Nucleus accumbens (tissue), 56 donors: Measurements from ENCODE around the gene TAOK3.
"Not testable (repeated sequence)": the region's sequence is repeated elsewhere in the genome, so short reads cannot be mapped to it uniquely, and the experiment has no call there.

Experiments
- DNase-seq, 56 donors: peaks; one replicate each; lab custom pipeline; 2025; lab: John Stamatoyannopoulos, UW

TAOK3 gene

DNA sequence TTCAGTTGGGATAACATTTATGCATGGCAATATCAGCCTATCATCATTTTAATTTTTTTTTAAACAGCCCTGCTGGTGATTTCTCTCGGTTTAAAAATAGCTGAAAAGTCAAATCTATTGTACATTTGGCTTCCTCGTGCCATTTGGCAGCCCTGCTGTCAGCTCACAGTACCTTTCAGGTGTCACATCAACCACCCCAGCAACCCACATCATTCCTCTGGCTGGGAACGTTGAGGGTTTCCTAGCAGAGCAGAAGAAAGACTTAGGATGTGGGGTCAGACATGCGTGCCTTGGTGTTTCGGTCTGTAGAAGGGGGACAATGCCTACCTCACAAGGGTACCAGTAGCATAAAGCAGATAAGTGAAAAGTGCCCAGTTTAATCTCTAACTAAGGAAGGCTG, 221.0 kb downstream of the TAOK3 start:
- peak in 10 of 56 donors; percentile 5 to 46 (median 25) for DNase-seq

DNA sequence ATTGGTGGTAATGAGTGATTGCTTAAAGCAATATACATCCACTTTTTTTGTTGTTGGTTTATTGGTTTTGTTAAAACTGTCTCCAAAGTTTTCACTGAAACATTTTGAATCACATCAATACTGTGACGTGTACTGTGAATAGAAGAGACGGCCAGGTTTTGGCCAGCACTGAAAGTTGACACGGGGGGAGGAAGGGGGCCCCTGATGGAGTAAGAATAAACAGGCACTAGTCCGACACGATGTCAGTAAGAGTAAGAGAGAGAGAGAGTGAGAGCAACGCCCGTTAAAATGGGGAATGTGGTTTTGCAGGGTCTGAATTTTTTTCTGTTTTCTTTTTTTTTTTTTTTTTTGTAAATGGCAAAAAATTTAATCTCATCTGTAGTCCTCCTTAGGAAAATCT, 222.1 kb downstream of the TAOK3 start:
- DNase-seq: peak in 5 of 56 donors; percentile 4 to 21 (median 8)

DNA sequence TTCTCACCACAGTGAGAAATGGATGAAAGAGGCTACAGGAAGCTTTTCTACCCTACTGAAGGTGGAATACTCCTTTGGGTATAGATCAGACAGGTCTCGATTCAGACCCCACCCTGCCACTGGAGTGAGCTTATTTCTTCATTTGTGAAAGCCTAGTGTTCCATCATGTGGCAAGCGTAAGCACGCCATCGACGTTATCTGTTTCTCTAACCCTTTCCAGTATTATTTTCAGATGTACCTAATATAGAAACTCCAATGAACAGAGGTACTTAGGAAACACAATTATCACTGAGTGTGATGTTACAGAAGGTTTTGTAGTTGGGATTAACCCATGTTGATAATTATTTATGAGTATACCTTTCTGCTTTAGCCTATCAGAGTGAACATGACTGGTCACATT, 224.4 kb downstream of the TAOK3 start:
- DNase-seq: no peak

DNA sequence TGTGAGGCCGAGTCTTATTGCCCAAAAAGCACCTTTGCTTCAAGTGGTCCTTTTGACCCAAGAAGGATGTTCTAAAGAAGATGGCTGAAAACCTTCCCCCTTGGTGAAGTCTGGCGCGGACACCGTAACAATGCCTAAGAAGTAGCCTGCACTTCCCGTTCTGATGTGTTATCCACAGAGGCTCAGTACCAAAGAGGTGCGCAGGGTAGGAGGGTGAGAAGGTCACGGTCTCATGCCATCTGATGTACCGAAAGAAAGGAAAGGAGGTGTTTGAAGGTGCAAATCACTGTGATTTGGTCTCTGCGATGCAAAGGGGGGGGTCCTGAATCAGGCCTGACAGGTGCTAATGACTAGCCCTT, 226.9 kb downstream of the TAOK3 start:
- no peak for DNase-seq

DNA sequence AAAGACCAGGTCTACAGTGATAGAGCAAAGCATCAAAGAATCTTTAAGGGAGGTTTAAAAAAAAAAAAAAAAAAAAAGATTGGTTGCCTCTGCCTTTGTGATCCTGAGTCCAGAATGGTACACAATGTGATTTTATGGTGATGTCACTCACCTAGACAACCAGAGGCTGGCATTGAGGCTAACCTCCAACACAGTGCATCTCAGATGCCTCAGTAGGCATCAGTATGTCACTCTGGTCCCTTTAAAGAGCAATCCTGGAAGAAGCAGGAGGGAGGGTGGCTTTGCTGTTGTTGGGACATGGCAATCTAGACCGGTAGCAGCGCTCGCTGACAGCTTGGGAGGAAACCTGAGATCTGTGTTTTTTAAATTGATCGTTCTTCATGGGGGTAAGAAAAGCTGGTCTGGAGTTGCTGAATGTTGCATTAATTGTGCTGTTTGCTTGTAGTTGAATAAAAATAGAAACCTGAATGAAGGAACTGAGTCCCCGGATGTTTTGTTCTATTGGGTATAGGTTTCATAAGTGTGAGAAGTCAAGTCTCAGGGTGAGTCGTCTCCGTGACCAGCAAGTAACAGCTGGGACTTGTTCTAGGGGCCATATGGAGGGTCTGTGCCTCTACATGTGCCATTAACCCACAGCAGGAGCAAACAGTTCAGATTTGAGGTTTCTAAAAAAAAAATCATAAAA, 227.5 kb downstream of the TAOK3 start:
- no peak for DNase-seq

DNA sequence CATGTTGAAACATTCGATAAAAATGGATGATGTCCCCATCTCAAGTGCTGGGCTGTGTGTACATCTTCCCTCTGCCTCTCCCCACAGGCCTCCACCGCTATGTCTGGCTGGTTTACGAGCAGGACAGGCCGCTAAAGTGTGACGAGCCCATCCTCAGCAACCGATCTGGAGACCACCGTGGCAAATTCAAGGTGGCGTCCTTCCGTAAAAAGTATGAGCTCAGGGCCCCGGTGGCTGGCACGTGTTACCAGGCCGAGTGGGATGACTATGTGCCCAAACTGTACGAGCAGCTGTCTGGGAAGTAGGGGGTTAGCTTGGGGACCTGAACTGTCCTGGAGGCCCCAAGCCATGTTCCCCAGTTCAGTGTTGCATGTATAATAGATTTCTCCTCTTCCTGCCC, 228.2 kb downstream of the TAOK3 start:
- no peak for DNase-seq

DNA sequence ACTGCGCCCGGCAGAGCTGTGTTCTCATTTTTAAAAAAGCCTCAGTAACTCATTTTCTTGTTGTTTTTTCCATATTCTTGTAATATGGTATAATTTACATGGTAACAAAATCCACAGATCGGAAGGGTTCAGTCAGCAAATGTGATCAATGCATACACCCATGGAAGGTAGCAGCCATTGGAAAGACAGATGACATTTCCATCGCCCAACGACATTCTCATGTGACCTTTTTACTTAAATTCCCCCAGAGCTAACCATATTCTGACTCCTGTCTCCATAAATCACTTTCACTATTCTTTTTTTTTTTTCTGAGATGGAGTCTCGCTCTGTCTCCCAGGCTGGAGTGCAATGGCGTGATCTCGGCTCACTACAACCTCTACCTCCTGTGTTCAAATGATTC, 231.9 kb downstream of the TAOK3 start:
- no peak for DNase-seq

DNA sequence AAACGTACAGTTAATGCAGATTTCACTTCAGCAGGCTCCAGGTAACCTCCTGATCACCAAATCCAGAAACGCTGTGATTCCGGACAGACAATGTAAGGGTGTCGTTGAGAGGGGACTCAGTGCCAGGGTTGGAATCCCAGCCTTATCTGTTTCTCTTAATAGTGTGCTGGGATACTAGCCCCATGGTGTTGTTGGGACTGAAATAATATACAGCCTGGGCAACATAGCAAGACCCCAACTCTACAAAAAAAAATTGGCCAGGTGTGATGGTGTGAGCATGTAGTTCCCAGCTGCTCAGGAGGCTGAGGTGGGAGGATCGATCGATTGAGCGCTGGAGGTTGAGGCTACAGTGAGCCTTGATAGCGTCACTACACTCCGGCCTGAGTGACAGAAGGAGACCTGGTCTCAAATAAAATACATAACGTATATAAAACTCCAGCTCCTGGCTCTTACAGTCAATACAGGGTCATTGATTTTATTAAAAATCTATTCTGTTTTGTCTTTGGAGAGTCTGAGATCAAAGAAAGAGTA, 235.5 kb downstream of the TAOK3 start:
- DNase-seq: peak in 1 of 56 donors; percentile 19

DNA sequence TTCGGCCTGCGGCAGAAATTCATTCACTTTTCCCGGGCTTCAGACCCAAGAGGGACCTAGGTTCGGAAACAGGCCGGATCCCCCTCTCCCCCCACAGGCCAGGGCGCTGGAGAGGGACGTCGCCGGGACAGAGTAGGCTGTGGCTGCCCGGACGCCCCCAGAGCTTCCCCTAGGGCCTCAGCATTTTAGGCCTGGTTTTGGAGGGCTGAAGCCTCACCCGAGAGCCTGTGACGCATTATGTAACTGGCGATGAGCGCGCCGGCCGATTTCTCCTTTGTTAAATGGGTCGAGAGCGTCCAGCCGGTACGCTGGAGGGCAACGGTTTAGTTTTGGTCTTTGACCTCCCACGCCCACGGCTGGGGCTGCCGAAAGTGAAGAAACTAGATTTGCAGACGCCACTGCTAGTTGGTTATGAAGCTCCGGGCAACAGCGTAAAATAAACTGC, 236.1 kb downstream of the TAOK3 start:
- DNase-seq: peak in 36 of 56 donors; percentile 8 to 59 (median 34)

DNA sequence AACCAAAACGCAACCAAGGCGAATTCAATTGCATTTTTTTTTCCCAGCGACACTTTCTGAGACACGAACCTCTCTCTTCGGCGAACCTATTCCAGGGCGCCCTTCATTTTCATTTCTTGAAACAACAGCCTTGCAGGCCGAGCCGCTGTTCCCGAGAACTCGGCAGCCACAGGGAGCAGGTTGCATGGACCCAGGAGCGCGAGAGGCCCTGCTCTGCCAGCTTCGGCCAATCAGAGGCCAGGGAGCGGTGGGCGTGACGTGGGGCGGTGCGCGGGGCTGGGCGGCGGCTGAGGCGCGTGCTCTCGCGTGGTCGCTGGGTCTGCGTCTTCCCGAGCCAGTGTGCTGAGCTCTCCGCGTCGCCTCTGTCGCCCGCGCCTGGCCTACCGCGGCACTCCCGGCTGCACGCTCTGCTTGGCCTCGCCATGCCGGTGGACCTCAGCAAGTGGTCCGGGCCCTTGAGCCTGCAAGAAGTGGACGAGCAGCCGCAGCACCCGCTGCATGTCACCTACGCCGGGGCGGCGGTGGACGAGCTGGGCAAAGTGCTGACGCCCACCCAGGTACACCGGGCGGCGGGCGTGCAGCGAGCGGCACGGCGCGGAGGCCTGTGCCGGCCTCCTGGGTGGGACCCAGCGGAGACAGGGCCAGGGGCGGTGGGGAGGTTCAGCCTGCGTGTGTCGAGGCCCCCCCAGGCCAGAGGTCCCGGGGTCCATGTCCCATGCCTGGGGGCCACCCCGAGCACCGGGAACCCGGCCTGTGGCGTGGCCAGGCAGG, 236.7 kb downstream of the TAOK3 start, which contains the start of gene PEBP1:
PEBP1 (plus strand) TSS at position 337 of the 771 bp plus-strand sequence; CDS start at position 423, 86 bp downstream.
- DNase-seq: peak; percentile 78 to 99 (median 95)

DNA sequence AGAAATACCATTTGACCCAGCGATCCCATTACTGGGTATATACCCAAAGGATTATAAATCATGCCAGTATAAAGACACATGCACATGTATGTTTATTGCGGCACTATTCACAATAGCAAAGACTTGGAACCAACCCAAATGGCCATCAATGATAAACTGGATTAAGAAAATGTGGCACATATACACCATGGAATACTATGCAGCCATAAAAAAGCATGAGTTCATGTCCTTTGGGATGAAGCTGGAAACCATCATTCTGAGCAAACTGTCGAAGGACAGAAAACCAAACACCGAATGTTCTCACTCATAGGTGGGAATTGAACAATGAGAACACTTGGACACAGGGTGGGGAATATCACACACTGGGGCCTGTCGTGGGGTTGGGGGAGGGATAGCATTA, 243.3 kb downstream of the TAOK3 start:
- DNase-seq: not testable (repeated sequence)

DNA sequence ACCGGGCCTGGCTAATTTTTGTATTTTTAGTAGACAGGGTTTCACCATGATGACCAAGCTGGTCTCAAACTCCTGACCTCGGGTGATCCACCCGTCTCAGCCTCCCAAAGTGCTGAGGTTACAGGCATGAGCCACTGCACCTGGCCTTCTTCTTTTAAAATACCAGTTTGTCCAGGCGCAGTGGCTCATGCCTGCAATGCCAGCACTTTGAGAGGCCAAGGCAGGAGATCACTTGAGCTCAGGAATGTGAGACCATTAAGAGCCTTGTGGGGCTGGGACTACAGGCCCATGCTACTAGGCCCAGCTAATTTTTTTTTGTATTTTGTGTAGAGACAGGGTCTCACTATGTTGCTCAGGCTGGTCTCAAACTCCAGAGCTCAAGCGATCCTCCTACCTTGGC, 244.8 kb downstream of the TAOK3 start:
- DNase-seq: no peak

DNA sequence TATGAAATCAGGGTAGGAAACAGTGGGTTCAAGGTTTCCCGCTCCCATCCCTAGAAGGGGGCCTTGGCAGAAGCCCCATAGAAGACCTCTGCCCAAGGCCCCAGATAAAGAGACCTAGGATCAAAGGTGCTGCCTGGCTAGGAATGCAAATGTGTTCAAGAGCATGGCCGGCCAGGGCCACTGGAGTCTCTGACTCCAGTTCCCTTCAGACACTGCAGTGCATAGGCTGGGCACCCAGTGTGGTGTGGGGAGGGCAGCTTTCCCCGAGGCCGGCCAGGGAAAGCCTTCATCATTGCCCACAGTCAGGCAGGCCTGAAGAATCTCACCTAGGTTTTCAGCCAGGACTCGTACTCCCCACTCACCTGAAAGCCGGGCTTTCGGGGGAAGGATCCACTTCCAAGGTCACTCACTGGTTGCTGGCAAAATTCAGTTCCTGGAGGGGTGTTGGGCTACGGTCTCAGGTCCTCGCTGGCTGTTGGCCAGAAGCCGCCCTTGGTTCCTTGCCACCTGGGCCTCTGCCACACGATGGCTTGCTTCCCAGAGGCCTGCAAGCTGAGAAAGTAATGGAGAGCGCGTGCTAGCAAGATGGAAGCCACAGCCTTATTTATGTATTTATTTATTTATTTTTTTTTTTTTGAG, 246.5 kb downstream of the TAOK3 start:
- DNase-seq: peak in 34 of 56 donors; percentile 1 to 70 (median 18)

DNA sequence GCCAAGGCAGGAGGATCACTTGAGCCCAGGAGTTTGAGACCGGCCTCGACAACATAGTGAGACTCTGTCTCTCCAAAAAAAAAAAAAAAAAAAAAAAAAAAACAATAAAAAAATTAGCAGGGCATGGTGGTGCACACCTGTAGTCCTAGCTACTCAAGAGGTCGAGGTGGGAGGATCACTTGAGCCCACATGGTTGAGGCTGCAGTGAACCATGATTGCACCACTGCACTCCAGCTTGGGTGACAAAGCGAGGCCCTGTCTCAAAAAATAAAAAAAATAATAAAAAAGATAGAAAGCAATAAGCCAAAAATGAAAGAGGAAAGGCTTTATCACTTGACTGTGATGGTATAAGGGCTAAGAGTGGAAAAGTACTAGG, 247.0 kb downstream of the TAOK3 start:
- no peak for DNase-seq

DNA sequence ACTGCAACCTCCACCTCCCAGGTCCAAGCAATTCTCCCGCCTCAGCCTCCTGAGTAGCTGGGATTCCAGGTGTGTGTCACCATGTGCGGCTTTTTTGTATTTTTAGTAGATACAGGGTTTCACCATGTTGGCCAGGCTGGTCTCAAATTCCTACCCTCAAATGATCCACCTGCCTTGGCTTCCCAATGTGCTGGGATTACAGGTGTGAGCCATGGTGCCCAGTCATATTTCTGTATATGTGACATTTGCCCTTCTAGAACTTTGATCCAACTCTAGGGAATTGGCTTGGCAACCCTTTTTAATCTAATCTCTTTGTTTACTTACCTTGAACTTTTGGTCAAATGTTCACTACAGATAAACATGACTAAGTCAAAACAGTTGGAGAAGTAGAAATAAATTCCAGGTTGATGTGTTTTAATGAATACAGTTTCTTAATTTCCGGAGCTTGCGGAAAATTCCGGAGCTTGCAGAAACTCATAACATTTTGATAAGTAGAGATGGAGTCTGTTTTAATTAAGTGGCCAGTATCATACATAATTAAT, 248.3 kb downstream of the TAOK3 start:
- DNase-seq: no peak

DNA sequence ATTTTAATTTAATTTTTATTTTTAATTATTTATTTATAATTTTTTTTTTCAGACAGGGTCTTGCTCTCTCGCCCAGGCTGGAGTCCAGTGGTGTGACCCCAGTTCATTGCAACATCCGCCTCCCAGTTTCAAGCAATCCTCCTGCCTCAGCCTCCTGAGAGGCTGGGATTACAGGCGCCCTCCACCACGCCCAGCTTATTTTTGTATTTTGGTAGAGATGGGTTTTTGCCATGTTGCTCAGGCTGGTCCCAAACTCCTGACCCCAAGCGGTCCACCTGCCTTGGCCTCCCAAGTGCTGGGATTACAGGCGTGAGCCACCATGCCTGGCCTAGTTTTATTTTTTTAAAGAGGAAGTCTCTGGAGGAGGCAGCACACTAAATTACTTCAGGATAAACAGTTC, 250.4 kb downstream of the TAOK3 start:
- DNase-seq: no peak

DNA sequence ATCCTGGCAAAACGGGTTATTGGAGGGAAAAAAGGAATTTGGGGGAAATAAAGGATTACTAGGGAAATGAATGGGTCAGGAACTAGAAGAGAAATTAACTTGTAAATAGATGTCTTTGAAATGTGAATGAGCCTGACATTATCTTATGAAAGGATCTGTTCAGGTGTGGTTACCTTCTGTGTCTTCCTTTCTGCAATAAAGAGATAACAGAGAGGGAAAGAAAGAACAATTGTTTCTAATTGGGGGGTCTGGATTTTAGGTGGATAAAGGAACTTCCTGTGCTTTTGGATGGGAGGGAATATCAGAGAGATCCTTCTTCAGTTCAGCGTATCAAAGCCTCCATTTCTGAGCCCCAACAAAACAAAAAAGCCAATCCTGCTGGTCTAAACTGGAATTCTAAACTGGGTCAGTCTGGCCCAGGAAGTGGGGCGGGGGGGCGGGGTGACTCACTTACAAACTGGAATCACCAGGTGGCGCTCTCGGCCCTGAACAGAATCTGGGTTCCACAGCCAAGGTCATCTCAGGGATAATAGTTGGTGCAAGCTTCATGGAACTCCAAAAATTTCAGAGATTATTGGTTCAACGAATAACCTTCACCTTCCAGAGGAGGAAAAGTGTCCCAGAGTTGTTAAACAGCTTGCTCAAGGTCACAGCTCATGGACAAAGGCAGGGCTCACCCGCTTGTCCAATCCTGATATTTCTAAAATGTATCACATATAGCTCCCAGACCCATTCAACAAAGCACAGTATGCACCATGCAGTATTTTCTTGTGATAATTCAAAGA, 251.9 kb downstream of the TAOK3 start:
- peak in 52 of 56 donors; percentile 7 to 86 (median 64) for DNase-seq

DNA sequence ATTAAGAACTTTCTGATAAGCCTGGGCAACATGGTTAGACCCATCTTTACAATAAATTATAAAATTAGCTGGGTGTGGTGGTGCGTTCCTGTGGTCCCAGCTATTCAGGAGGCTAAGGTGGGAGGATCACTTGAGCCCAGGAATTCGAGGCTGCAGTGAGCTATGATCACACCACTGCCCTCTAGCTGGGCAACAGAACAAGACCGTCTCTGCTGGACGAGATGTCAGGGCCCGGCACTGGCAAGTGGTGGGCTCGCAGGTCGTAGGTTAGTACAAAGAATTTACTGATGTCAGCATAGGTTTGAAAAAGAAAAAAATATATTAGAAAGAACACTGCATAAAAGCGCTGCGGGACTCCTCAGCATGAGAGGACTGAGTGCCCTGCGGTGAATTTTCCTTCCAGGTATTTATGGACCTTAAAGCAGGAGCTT, 253.2 kb downstream of the TAOK3 start:
- DNase-seq: no peak

DNA sequence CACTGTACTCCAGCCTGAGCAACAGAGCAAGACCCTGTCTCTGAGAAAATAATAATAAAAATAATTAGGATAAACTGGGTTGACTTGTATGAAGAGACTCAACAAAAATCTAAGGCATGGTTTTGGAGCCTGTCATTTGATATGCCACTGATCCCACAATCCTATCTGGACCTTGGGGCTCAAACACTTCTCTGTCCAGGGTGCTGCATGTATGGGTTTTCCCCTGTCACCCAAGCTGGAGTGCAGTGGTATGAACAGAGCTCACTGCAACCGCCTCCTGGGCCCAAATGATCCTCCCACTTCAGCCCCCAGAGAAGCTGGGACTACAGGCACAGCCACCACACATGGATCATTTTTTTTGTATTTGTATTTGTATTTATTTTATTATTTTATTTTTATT, 263.6 kb downstream of the TAOK3 start:
- no peak for DNase-seq

DNA sequence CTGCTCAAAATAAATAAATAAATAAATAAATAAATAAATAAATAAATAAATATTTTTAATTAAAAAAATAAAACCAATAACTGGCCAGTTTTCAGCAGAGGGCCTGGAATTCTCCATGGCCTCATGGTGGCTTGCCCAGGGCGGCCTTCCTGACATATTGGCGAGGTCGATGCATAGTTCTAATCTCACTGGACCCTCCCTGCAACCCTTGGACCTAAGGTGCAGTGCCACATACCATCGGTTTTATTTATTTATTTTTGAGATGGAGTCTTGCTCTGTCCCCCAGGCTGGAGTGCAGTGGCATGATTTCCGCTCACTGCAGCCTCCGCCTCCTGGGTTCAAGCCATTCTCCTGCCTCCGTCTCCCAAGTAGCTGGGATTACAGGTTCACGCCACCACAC, 265.0 kb downstream of the TAOK3 start:
- DNase-seq: no peak
